ENCODE results near the gene RIPPLY3. TPM values are rescaled to one million over a fixed set of nuclear protein-coding genes. Genes with fewer than 3 reads are reported as not detected.
"Not testable (repeated sequence)": the region's sequence is repeated elsewhere in the genome, so short reads cannot be mapped to it uniquely, and the experiment has no call there.

The RIPPLY3 gene
- total RNA-seq, 1 donor from 2014 or later, result 0.20 TPM

- DNase-seq (ENCODE audit: low spot score), result peak; percentile 81
These were observed 3.3 kb downstream of the RIPPLY3 start for GRCh38 chr21:37009740-37010341.

GRCh38 chr21:37017951-37018679, 11.6 kb downstream of the RIPPLY3 start:
- DNase-seq (ENCODE audit: low spot score), result no peak

- no peak for DNase-seq (ENCODE audit: low spot score)
These were observed 20.0 kb downstream of the RIPPLY3 start for GRCh38 chr21:37026499-37026898.

- no peak for DNase-seq (ENCODE audit: low spot score)
These were observed 22.1 kb downstream of the RIPPLY3 start for GRCh38 chr21:37028570-37028969.

- DNase-seq (ENCODE audit: low spot score), result no peak
These were observed 24.4 kb downstream of the RIPPLY3 start for GRCh38 chr21:37030864-37031263.

- DNase-seq (ENCODE audit: low spot score), result no peak
These were observed 25.8 kb downstream of the RIPPLY3 start for GRCh38 chr21:37032293-37032692.

- no peak for DNase-seq (ENCODE audit: low spot score)
These were observed 26.5 kb downstream of the RIPPLY3 start for GRCh38 chr21:37032877-37033471.

- DNase-seq (ENCODE audit: low spot score), result not testable (repeated sequence)
These were observed 27.9 kb downstream of the RIPPLY3 start for GRCh38 chr21:37034394-37034793.

GRCh38 chr21:37036177-37036576, 29.7 kb downstream of the RIPPLY3 start:
- no peak for DNase-seq (ENCODE audit: low spot score)

- no peak for DNase-seq (ENCODE audit: low spot score)
These were observed 33.0 kb downstream of the RIPPLY3 start for GRCh38 chr21:37039411-37040075.

GRCh38 chr21:37040212-37040611, 33.7 kb downstream of the RIPPLY3 start:
- no peak for DNase-seq (ENCODE audit: low spot score)

GRCh38 chr21:37041706-37042271, 35.3 kb downstream of the RIPPLY3 start:
- DNase-seq (ENCODE audit: low spot score), result no peak

- DNase-seq (ENCODE audit: low spot score), result no peak
These were observed 37.3 kb downstream of the RIPPLY3 start for GRCh38 chr21:37043818-37044217.

GRCh38 chr21:37044643-37045042, 38.1 kb downstream of the RIPPLY3 start:
- no peak for DNase-seq (ENCODE audit: low spot score)

GRCh38 chr21:37045149-37045548, 38.6 kb downstream of the RIPPLY3 start:
- DNase-seq (ENCODE audit: low spot score), result no peak

GRCh38 chr21:37045556-37045955, 39.1 kb downstream of the RIPPLY3 start:
- DNase-seq (ENCODE audit: low spot score), result no peak

- DNase-seq (ENCODE audit: low spot score), result no peak
These were observed 40.6 kb downstream of the RIPPLY3 start for GRCh38 chr21:37047079-37047478.

- DNase-seq (ENCODE audit: low spot score), result not testable (repeated sequence)
These were observed 43.2 kb downstream of the RIPPLY3 start for GRCh38 chr21:37049741-37050140.

GRCh38 chr21:37055271-37055855, 48.9 kb downstream of the RIPPLY3 start:
- no peak for DNase-seq (ENCODE audit: low spot score)

- DNase-seq (ENCODE audit: low spot score), result no peak
These were observed 51.1 kb downstream of the RIPPLY3 start for GRCh38 chr21:37057614-37058013.

- DNase-seq (ENCODE audit: low spot score), result no peak
These were observed 51.8 kb downstream of the RIPPLY3 start for GRCh38 chr21:37058261-37058660.

GRCh38 chr21:37059181-37059580, 52.7 kb downstream of the RIPPLY3 start:
- no peak for DNase-seq (ENCODE audit: low spot score)
